Breast epithelium (tissue), 4 donors: ENCODE results near the gene TSSC4. TPM values are rescaled to one million over a fixed set of nuclear protein-coding genes. Genes with fewer than 3 reads are reported as not detected.

ENCODE experiments used
- DNase-seq, 2 donors: peaks; one replicate each; pipeline ENCODE4 v3.0.0-alpha.2; 2019; ENCODE audit warnings: low spot score in 2 of 2
- H3K27ac ChIP-seq, 2 donors: fragments of 200-600 bp; sonication (generic) in 1 of 2; one replicate each; pipeline ENCODE4 v1.5.1; 2016 to 2019; ENCODE audit warnings: mild to moderate bottlenecking in 1 of 2
- H3K27me3 ChIP-seq, 2 donors: fragments of 200-600 bp; sonication (generic) in 1 of 2; one replicate each; pipeline versions ENCODE4 v1.5.1 to v1.6.0; 2017 to 2019; ENCODE audit warnings: control low read depth in 1 of 2, mild to moderate bottlenecking in 1 of 2
- H3K36me3 ChIP-seq: fragments of 200-600 bp; one replicate; pipeline ENCODE4 v1.5.1; 2019
- H3K4me1 ChIP-seq, 2 donors: fragments of 200-600 bp; sonication (generic); one replicate each; pipeline ENCODE4 v1.5.1; 2016 to 2019; ENCODE audit warnings: control low read depth in 1 of 2
- H3K4me3 ChIP-seq, 3 donors: fragments of 200-600 bp; sonication (generic); 1 replicate in 2 of 3; 2 replicates in 1 of 3; pipeline ENCODE4 v1.5.1; 2016 to 2019; ENCODE audit warnings: mild to moderate bottlenecking in 3 of 3, moderate library complexity in 2 of 3
- H3K9me3 ChIP-seq, 2 donors: fragments of 200-600 bp; sonication (generic) in 1 of 2; one replicate each; pipeline ENCODE4 v1.5.1; 2016 to 2019; ENCODE audit warnings: control low read depth in 1 of 2
- POLR2A ChIP-seq: fragments of 450-650 bp; IDR thresholded peaks from one replicate; pipeline ENCODE4 v1.6.1; 2016; ENCODE audit warnings: antibody characterized with exemption, mild to moderate bottlenecking, moderate library complexity
- POLR2AphosphoS5 ChIP-seq, 3 donors: sonication (generic); formaldehyde crosslinking; IDR thresholded peaks; one replicate each; pipeline ENCODE4 v1.6.1; 2017; ENCODE audit warnings: antibody characterized with exemption in 3 of 3
- intact Hi-C: fragments of 100-400 bp; cut with DNase I; formaldehyde crosslinking; loops from one replicate; pipeline ENCODE4 v1.15.1; 2023; ENCODE audit warnings: low total_unique reads
- total RNA-seq, 3 donors: library from RNA; depleted of rRNA; stranded (reverse); fragments of >200 nt; gene quantifications; one replicate each; pipeline ENCODE4 v1.1.0, GENCODE V29; 2016
- TF ChIP-seq, protein P1 (sequence below), 3 donors: fragments of 450-650 bp; IDR thresholded peaks; one replicate each; pipeline ENCODE4 v1.5.1; 2016 to 2017; ENCODE audit warnings: antibody characterized with exemption in 3 of 3, mild to moderate bottlenecking in 3 of 3, moderate library complexity in 3 of 3

Gene TSSC4
- total RNA-seq, 3 donors from 2014 or later: 36.8 to 44.9 (median 37.2) TPM

DNA sequence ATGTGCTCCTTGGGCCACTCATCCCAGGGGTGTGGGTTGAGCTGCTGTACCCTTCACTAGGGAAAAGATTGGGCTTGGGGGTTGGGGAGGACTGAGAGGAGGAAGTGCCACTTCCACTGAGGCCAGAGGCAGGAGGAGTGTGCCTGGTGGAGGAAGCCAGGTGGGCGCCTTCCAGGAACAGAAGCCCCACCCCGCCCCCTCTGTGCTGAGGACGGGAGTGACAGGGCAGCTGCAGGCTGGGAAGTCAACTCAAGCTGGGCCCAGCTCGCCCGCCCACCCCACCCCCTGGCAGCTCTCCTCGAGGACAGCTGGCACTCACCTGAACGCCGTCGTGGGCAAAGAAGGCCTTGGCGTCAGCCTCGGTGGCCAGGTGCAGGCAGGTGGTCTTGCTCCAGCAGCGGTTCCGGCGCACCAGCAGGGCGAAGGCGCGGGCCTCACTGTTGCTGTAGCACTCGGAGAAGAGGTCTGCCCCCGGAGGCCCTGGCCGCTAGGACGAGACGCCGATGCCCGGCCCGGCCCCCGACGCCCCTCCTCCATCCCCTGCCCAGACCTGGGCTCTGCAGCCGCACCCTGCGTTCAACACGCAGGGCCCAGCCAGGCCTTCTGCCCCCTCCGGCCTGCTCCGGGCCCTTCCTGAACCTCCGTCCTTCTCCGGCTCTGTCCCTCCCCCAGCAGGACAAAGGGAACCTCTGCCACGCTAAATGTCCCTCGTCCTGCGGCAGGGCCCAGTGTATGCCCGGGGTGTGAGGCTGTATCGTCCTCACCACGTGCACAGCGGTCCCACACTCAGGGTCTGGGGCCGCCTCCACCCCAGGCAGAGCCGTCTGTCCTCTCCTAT is 13.4 kb downstream of the TSSC4 start:
- no peak for DNase-seq
- TF ChIP-seq POLR2AphosphoS5 (IDR thresholded peaks at IDR 0.05) (no peak), POLR2A (no peak)
- TF ChIP-seq, protein P1, sequence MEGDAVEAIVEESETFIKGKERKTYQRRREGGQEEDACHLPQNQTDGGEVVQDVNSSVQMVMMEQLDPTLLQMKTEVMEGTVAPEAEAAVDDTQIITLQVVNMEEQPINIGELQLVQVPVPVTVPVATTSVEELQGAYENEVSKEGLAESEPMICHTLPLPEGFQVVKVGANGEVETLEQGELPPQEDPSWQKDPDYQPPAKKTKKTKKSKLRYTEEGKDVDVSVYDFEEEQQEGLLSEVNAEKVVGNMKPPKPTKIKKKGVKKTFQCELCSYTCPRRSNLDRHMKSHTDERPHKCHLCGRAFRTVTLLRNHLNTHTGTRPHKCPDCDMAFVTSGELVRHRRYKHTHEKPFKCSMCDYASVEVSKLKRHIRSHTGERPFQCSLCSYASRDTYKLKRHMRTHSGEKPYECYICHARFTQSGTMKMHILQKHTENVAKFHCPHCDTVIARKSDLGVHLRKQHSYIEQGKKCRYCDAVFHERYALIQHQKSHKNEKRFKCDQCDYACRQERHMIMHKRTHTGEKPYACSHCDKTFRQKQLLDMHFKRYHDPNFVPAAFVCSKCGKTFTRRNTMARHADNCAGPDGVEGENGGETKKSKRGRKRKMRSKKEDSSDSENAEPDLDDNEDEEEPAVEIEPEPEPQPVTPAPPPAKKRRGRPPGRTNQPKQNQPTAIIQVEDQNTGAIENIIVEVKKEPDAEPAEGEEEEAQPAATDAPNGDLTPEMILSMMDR (IDR thresholded peaks at IDR 0.05): no peak
- Histone ChIP-seq H3K4me3 (no peak overlapping the region), H3K9me3 (no peaks in the 10 kb centered on the region), H3K27me3 (no peaks in the 10 kb centered on the region), H3K36me3 (no peaks in the 10 kb centered on the region), H3K27ac (no peak overlapping the region), H3K4me1 (no peaks in the 10 kb centered on the region)
- intact Hi-C loops: loop anchor here (5.0 kb wide), 1 partner anchor 227 kb away; no protein-coding TSS in a partner anchor

DNA sequence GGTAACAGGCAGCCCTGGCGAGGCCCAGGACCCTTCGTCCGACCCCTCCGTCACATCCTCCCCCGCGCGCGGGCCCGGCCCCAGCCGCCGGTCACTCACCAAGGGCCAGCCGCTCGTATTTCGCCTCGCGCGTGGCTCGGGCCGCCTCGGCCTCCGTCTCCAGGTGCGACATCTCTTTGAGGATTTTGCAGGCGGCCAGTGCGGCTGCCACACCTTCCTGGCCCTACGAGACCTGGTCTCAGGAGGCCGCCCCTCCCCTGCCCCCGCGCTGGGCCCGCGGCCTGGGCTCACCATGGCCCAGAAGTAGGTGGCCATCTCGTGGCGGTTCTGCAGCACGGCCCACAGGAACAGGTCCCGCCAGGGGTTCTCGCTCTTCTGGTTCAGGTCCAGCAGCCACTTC is 14.1 kb downstream of the TSSC4 start:
- H3K4me3 ChIP-seq: no peak overlapping the region
- H3K27ac ChIP-seq: no peak overlapping the region
- H3K36me3 ChIP-seq: no peaks in the 10 kb centered on the region
- no peaks in the 10 kb centered on the region for H3K4me1 ChIP-seq
- TF ChIP-seq, protein P1 (IDR thresholded peaks at IDR 0.05): no peak
- no peak for TF ChIP-seq POLR2A
- H3K9me3 ChIP-seq: no peaks in the 10 kb centered on the region
- intact Hi-C loops: loop anchor here (5.0 kb wide), 1 partner anchor 227 kb away; no protein-coding TSS in a partner anchor
- H3K27me3 ChIP-seq: no peaks in the 10 kb centered on the region
- no peak for DNase-seq

DNA sequence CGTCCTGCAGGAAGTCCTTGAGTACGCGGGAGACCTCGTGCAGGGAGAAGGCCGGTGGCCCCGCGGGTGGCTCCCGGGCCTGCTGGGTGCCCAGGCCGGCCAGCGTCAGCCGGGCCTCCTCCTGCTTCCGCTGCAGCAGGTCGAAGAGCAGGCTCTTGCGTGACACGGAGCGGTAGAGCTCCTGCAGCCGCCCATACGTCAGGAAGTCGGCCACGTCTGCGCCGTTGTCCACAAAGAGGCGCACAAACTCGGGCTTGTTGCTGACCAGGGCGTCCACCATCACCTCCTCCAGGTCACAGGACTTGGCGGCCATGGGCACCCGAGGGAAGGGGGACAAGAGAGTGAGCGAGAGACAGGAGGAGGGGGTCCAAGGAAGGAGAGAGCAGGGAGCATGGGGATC is 14.6 kb downstream of the TSSC4 start:
- DNase-seq: no peak
- no peaks in the 10 kb centered on the region for H3K4me1 ChIP-seq
- TF ChIP-seq POLR2A (no peak), POLR2AphosphoS5 (IDR thresholded peaks at IDR 0.05) (no peak)
- TF ChIP-seq, protein P1 (IDR thresholded peaks at IDR 0.05): no peak
- H3K27me3 ChIP-seq: no peaks in the 10 kb centered on the region
- no peaks in the 10 kb centered on the region for H3K9me3 ChIP-seq
- H3K36me3 ChIP-seq: no peaks in the 10 kb centered on the region
- no peak overlapping the region for H3K27ac ChIP-seq
- intact Hi-C loops: no loop called here
- no peak overlapping the region for H3K4me3 ChIP-seq

DNA sequence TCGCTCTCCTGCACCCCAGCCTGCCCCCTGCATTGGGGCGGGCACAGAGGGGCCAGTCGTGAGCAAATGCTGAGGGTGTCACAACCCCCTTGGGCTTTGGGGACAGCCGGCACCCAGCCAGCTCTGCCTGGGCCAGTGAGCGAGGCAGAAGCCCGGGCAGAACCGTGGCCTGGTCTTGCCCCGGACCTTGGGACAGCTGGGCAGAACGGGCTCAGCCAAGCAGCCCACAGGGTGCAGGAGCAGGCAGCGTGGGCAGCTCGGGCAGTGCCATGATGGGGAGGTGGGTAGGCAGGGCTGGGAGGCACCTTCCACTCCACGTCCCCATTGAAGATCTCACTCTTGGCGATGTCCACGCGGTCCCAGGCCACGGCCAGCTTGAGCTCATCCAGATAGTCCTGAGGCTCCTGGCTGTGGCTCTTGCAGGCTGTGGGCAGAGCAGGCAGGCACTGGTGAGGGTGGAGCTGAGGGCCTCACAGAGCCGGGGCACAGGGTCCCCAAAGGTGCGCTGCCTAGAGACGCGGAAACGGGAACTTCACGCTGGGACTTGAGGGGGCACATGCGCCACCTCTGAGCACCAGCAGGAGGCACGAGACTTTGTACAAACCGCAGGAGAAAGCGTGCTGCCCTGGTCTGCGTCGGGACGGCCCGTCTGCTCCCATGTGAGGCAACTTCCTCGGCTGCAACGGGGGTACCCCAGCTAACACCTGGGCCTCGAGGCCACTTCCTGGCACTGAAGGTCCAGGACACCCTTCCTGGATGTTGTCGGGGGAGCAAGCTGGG is 15.2 kb downstream of the TSSC4 start:
- DNase-seq: no peak
- TF ChIP-seq, protein P1 (IDR thresholded peaks at IDR 0.05): no peak
- TF ChIP-seq POLR2A (no peak), POLR2AphosphoS5 (IDR thresholded peaks at IDR 0.05) (no peak)
- Histone ChIP-seq H3K9me3 (no peaks in the 10 kb centered on the region), H3K27me3 (no peaks in the 10 kb centered on the region), H3K27ac (no peak overlapping the region), H3K4me1 (peaks cover 0 to under 1% of the 10 kb centered on the region in 2 donors), H3K36me3 (no peaks in the 10 kb centered on the region), H3K4me3 (no peak overlapping the region)
- intact Hi-C loops: no loop called here

DNA sequence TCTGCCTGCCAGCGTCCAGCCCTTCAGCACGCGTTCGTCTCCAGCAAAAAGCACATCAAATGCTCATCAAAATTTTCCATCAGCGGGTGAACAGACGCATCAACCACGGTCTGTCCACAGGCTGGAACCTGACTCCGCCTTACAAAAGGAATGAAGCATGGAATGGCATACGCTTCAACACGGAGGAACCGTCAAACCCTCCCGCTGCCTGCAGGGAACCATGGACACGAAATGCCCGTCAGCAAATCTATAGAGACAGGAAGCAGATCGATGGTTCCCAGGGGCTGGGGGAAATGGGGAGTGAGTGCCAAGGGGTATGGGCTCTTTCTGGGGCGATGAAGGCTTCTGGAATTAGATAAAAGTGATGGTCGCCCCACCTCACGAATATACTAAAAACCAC is 16.2 kb downstream of the TSSC4 start:
- no peak for DNase-seq
- H3K27ac ChIP-seq: no peak overlapping the region
- H3K36me3 ChIP-seq: no peaks in the 10 kb centered on the region
- no peaks in the 10 kb centered on the region for H3K9me3 ChIP-seq
- peaks cover 0 to 3% of the 10 kb centered on the region in 2 donors for H3K4me1 ChIP-seq
- intact Hi-C loops: no loop called here
- TF ChIP-seq POLR2AphosphoS5 (IDR thresholded peaks at IDR 0.05) (no peak), POLR2A (no peak)
- TF ChIP-seq, protein P1 (IDR thresholded peaks at IDR 0.05): no peak
- H3K4me3 ChIP-seq: no peak overlapping the region
- no peaks in the 10 kb centered on the region for H3K27me3 ChIP-seq
